NB4 (cell line): ENCODE results near the gene DDX42.

ENCODE experiments used
- POLR2A ChIP-seq: IDR thresholded peaks from 2 replicates; pipeline ENCODE4 v1.6.1; 2011; ENCODE audit warnings: mild to moderate bottlenecking; ENCODE audit not compliant: insufficient read length; ENCODE audit errors: extremely low read depth
- TF ChIP-seq, protein P1 (sequence below): IDR thresholded peaks from one replicate; pipeline ENCODE4 v1.5.1; 2012; ENCODE audit warnings: low read depth, low read length

DNA sequence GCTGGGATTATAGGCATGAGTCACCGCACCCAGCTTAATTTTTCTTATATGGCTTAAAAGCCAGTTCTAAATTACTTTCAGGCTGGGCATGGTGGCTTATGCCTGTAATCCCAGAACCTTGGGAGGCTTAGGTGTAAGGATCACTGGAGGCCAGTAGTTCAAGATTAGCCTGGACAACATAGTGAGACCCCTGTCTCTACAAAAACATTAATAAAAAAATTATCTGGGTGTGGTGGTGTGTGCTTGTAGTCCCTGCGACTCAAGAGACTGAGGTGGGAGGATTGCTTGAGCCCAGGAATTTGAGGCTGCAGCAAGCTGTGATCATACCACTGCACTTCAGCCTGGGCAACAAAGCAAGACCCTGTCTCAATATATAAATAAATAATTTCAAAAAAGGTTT is 79.3 kb downstream of the DDX42 start:
- TF ChIP-seq POLR2A, result no peak
- TF ChIP-seq, protein P1, sequence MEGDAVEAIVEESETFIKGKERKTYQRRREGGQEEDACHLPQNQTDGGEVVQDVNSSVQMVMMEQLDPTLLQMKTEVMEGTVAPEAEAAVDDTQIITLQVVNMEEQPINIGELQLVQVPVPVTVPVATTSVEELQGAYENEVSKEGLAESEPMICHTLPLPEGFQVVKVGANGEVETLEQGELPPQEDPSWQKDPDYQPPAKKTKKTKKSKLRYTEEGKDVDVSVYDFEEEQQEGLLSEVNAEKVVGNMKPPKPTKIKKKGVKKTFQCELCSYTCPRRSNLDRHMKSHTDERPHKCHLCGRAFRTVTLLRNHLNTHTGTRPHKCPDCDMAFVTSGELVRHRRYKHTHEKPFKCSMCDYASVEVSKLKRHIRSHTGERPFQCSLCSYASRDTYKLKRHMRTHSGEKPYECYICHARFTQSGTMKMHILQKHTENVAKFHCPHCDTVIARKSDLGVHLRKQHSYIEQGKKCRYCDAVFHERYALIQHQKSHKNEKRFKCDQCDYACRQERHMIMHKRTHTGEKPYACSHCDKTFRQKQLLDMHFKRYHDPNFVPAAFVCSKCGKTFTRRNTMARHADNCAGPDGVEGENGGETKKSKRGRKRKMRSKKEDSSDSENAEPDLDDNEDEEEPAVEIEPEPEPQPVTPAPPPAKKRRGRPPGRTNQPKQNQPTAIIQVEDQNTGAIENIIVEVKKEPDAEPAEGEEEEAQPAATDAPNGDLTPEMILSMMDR, result no peak
